DND-41 (cell line): Measurements from ENCODE around the gene CDCA3.

Experiments
- CTCF ChIP-seq: IDR thresholded peaks from 2 replicates; pipeline ENCODE4 v1.5.1; 2012; ENCODE audit warnings: borderline replicate concordance, low read length, moderate library complexity, mild to moderate bottlenecking; ENCODE audit not compliant: poor library complexity, severe bottlenecking; ENCODE audit errors: extremely low read depth
- EZH2 ChIP-seq: IDR thresholded peaks from 3 replicates; pipeline ENCODE4 v1.6.1; 2012; ENCODE audit warnings: borderline replicate concordance, low read depth, mild to moderate bottlenecking, moderate library complexity, low read length, inconsistent platforms; ENCODE audit not compliant: severe bottlenecking

- no peak for TF ChIP-seq EZH2
- no peak for TF ChIP-seq CTCF
Measured at GRCh38 chr12:6896846-6897435, 45.9 kb upstream of the CDCA3 start.
